IPS-20b (cell line): ENCODE data around the gene TM9SF2.

Experiments
- H3K27ac ChIP-seq: one replicate; pipeline ENCODE4 v1.5.1; 2013; ENCODE audit warnings: low read length
- H3K27me3 ChIP-seq: 2 replicates; pipeline ENCODE4 v1.6.1; 2013; ENCODE audit warnings: mild to moderate bottlenecking, low read length, inconsistent platforms; ENCODE audit not compliant: insufficient read depth
- H3K36me3 ChIP-seq: 2 replicates; pipeline ENCODE4 v1.6.1; 2013; ENCODE audit warnings: low read depth, mild to moderate bottlenecking, inconsistent platforms, low read length, moderate library complexity; ENCODE audit not compliant: insufficient read depth
- H3K4me1 ChIP-seq: 2 replicates; pipeline ENCODE4 v1.6.1; 2013; ENCODE audit warnings: mild to moderate bottlenecking, control low read depth, inconsistent platforms, low read length, moderate library complexity; ENCODE audit not compliant: insufficient read depth
- H3K4me3 ChIP-seq: 2 replicates; pipeline ENCODE4 v1.5.1; 2013; ENCODE audit warnings: mild to moderate bottlenecking, low read length, inconsistent platforms
- H3K9ac ChIP-seq: 2 replicates; pipeline ENCODE4 v1.6.1; 2013; ENCODE audit warnings: low read depth, mild to moderate bottlenecking, inconsistent platforms, low read length, moderate library complexity
- H3K9me3 ChIP-seq: 2 replicates; pipeline ENCODE4 v1.6.1; 2013; ENCODE audit warnings: mild to moderate bottlenecking, low read depth, low read length, inconsistent platforms; ENCODE audit not compliant: insufficient read depth

The TM9SF2 gene

DNA sequence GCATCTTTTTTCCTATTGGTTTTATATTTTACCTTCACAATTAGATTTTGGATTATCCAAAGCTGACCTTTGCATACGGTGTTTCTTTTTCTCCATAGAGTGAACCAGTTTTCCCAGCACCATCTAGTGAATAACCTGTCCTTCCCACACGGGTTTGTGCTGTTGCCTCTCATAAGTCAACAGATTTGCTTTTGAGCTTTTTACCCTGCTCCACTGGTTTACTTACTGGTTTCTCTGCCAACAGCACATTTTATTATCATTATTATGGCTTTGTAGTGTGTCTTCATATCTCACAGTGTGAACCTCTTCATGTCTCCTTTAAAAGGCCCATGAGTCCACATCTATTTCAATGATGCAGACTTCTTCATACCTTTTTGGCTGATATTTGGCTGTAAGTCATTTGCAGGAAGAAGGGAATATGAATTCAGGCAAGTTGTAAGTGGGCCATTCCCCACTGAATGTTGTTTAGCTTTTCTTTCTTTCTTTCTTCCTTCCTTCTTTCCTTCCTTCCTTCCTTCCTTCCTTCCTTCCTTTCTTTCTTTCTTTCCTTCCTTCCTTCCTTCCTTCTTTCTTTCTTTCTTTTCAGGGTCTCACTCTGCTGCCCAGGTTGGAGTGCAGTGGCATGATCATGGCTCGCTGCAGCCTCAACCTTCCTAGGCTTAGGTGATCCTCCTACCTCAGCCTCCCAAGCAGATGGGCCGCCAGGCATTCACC, 86.8 kb downstream of the TM9SF2 start:
- no peaks in the 10 kb centered on the region for H3K36me3 ChIP-seq
- H3K4me3 ChIP-seq, result no peak overlapping the region
- no peaks in the 10 kb centered on the region for H3K9me3 ChIP-seq
- no peaks in the 10 kb centered on the region for H3K27me3 ChIP-seq
- H3K27ac ChIP-seq, result no peak overlapping the region
- no peak overlapping the region for H3K9ac ChIP-seq
- H3K4me1 ChIP-seq, result no peaks in the 10 kb centered on the region

GRCh38 chr13:99589575-99589974, 88.3 kb downstream of the TM9SF2 start:
- Histone ChIP-seq H3K4me3 (no peak overlapping the region), H3K9me3 (no peaks in the 10 kb centered on the region), H3K9ac (no peak overlapping the region), H3K36me3 (no peaks in the 10 kb centered on the region), H3K4me1 (no peaks in the 10 kb centered on the region), H3K27ac (no peak overlapping the region), H3K27me3 (no peaks in the 10 kb centered on the region)

- H3K9me3 ChIP-seq, result no peaks in the 10 kb centered on the region
- H3K4me3 ChIP-seq, result no peak overlapping the region
- H3K27me3 ChIP-seq, result no peaks in the 10 kb centered on the region
- H3K27ac ChIP-seq, result no peak overlapping the region
- no peak overlapping the region for H3K9ac ChIP-seq
- H3K36me3 ChIP-seq, result no peaks in the 10 kb centered on the region
- H3K4me1 ChIP-seq, result no peaks in the 10 kb centered on the region
Measured at GRCh38 chr13:99590519-99591011, 89.3 kb downstream of the TM9SF2 start.

- Histone ChIP-seq H3K9ac (no peak overlapping the region), H3K27me3 (no peaks in the 10 kb centered on the region), H3K4me3 (no peak overlapping the region), H3K4me1 (peaks cover 7% of the 10 kb centered on the region; the same call in 1 of the 2 replicates), H3K36me3 (no peaks in the 10 kb centered on the region), H3K9me3 (no peaks in the 10 kb centered on the region), H3K27ac (no peak overlapping the region)
Measured at GRCh38 chr13:99596180-99596579, 94.9 kb downstream of the TM9SF2 start.

DNA sequence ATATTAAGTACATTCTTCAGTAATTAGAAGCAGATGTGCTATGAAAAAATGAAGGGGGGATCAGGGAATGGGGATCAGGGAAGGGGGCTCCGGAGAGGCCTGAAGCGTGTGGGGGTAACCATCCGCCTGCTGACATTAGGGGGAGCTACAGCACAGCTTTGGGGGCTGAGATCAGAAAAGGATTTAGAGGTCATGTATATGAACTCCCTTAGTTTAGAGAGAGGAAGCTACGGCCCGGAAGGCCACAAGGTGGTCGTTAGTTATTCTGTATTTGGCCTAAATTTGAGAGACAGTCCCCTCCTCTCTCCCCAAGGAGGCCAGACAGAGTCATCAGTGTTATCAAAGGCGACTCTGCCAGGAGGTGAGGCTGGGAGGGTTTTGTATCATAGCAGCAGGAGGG, 99.0 kb downstream of the TM9SF2 start:
- Histone ChIP-seq H3K4me3 (no peak overlapping the region), H3K9me3 (no peaks in the 10 kb centered on the region)

DNA sequence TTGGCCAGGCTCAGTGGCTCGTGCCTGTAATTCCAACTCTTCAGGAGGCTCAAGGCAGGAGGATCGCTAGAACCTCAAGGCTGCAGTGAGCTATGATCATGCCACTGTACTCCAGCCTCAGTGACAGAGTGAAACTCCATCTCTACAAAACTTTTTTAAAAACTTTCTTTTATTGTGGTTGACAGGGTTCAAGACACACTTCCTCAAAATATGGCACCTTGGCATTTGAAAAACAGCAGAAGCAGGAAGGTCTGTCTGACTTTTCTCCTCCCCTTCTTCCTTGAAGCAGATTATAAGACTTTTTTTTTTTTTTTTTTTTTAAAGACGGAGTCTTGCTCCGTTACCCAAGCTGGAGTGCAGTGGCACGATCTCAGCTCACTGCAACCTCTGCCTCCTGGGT, 100.3 kb downstream of the TM9SF2 start:
- no peaks in the 10 kb centered on the region for H3K27me3 ChIP-seq
- H3K4me3 ChIP-seq, result no peak overlapping the region
- H3K9me3 ChIP-seq, result no peaks in the 10 kb centered on the region
- peaks cover 12% of the 10 kb centered on the region; the same call in 1 of the 2 replicates for H3K4me1 ChIP-seq
- no peaks in the 10 kb centered on the region for H3K36me3 ChIP-seq
- no peak overlapping the region for H3K9ac ChIP-seq
- no peak overlapping the region for H3K27ac ChIP-seq

More for the DNA sequence above, 99.0 kb downstream of the TM9SF2 start:
- Histone ChIP-seq H3K27ac (no peak overlapping the region), H3K9ac (no peak overlapping the region), H3K4me1 (peaks cover 9% of the 10 kb centered on the region; the same call in 1 of the 2 replicates), H3K27me3 (no peaks in the 10 kb centered on the region), H3K36me3 (no peaks in the 10 kb centered on the region)

DNA sequence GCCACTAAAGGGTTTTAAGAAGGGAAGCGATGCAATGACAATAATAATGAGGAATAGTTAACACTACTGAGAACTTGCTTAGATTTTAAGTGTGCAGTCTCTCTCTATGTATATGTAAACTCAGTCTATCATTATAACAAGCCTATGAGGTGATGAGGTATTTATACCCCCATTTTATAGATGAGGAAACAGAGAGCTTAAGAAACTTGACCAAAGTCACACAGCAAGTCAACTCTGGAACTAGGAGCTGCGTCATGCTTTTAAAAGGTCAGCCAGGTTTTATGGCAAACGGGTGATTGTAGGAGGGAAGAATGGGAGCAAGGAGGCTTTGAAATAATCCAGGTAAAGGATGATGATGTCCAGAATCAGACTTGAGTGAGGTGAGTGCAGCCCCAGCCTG, 103.4 kb downstream of the TM9SF2 start:
- Histone ChIP-seq H3K4me3 (no peak overlapping the region), H3K9ac (no peak overlapping the region), H3K9me3 (no peaks in the 10 kb centered on the region), H3K4me1 (peaks cover 12% of the 10 kb centered on the region; the same call in 1 of the 2 replicates), H3K27me3 (no peaks in the 10 kb centered on the region), H3K36me3 (no peaks in the 10 kb centered on the region), H3K27ac (no peak overlapping the region)

DNA sequence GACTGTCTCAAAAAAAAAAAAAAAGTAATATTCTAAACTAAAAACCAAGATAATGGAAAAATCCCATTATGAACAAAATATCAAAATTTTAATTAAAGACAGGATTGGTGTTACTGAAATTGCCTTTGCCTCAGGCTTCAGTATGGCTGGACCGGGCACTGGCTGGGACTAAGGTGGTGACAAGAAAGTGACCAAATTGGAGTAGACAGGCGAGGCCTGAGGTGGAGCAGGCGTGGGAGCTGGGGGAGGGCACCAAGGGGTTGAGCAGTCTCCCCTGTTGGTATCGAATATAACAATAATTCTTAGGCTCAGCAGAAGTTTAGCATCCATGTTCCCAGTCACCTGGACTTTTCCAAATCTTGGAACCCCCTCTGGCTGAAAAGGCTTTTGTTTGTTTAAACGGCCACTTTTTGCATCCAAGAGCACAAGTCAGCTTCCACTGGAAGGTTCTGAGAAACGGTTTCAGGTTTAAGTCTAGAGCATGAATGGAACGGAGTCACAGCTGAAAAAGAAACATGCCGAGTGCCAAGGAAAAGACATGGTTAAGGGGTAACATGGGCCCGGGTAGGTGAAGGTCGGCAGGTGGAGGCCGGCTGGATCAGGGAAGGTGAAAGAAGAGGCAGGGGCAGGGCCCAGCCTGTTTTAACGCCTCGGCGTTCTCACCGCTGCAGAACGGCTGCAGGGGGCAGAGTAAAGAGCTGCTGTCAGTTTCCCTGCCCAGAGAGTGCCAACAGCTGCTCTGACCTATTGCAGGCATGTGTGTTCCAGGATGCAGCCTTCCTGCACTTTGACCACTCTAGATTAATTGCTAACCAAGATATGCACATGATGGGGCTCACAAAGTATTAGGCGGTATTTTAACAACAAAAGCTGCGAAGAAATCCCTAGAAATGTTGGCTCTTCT, 104.4 kb downstream of the TM9SF2 start:
- no peaks in the 10 kb centered on the region for H3K36me3 ChIP-seq
- no peak overlapping the region for H3K9ac ChIP-seq

GRCh38 chr13:99606324-99607066, 105.2 kb downstream of the TM9SF2 start, which contains the start of gene CLYBL:
CLYBL (plus strand) TSS chr13:99606690.
- Histone ChIP-seq H3K9ac (peak within 1 kb of the TSS; percentile 92), H3K27ac (peak within 1 kb of the TSS; percentile 89), H3K27me3 (no peaks in the 10 kb centered on the region), H3K36me3 (no peaks in the 10 kb centered on the region), H3K4me1 (peaks cover 4% of the 10 kb centered on the region; the same call in 1 of the 2 replicates), H3K9me3 (no peaks in the 10 kb centered on the region), H3K4me3 (peak within 1 kb of the TSS; percentile 95)

More for the DNA sequence above, 104.4 kb downstream of the TM9SF2 start:
- Histone ChIP-seq H3K27me3 (no peaks in the 10 kb centered on the region), H3K4me3 (peak overlapping the region; percentile 62), H3K9me3 (no peaks in the 10 kb centered on the region), H3K27ac (no peak overlapping the region), H3K4me1 (peaks cover 10% of the 10 kb centered on the region; the same call in 1 of the 2 replicates)

DNA sequence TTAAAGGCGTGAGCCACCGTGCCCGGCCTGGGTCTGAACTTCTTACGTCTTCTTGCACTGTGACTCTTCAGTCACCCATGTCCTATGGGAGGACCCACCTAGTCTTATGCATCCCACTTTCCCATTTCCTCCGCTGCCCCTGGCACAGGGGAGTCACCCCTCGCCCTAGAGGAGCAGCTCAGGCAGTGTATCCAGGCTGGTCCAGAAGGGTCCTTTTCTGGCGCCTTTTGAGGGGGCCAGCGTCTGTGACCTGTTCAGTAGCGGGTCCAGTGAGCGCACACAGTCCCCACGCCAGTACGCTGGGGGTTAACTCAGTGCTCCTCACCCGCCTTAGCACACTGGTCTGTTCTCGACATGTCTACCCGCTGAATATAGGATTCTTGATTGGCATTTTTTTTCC, 107.1 kb downstream of the TM9SF2 start:
- Histone ChIP-seq H3K36me3 (no peaks in the 10 kb centered on the region), H3K9ac (no peak overlapping the region), H3K27ac (no peak overlapping the region), H3K27me3 (no peaks in the 10 kb centered on the region), H3K4me1 (peaks cover 4% of the 10 kb centered on the region; the same call in 1 of the 2 replicates), H3K9me3 (no peaks in the 10 kb centered on the region), H3K4me3 (no peak overlapping the region)

- Histone ChIP-seq H3K27me3 (no peaks in the 10 kb centered on the region), H3K4me3 (no peak overlapping the region), H3K9ac (no peak overlapping the region), H3K4me1 (peaks cover 3% of the 10 kb centered on the region; the same call in 1 of the 2 replicates), H3K9me3 (no peaks in the 10 kb centered on the region), H3K27ac (no peak overlapping the region), H3K36me3 (no peaks in the 10 kb centered on the region)
Measured at GRCh38 chr13:99610702-99611289, 109.5 kb downstream of the TM9SF2 start.
